HG03521 (cell line): ENCODE results near the gene CPD.
"Not testable (repeated sequence)": the region's sequence is repeated elsewhere in the genome, so short reads cannot be mapped to it uniquely, and the experiment has no call there.

Experiments
- ATAC-seq: cut with Tn5 transposase; IDR thresholded peaks from one replicate; pipeline ENCODE4 v1.9.1; 2021; ENCODE audit warnings: mild to moderate bottlenecking, moderate library complexity; ENCODE audit not compliant: unreplicated experiment

CPD gene

DNA sequence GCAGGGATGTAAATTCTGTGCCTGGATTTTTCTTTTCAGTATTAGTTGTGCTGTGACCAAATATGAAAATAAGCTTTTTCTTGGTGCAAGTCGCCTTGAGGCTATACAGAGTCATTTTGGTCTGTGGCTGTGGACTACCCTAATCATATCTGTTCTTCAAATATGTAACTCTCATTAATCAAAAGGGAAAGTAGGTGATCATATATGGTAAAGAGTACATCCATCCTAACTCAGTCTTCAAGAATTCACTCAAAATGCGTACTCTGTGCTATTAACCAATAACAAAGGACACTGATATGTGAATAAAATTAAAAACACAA, 2.6 kb downstream of the CPD start:
- ATAC-seq = no peak

DNA sequence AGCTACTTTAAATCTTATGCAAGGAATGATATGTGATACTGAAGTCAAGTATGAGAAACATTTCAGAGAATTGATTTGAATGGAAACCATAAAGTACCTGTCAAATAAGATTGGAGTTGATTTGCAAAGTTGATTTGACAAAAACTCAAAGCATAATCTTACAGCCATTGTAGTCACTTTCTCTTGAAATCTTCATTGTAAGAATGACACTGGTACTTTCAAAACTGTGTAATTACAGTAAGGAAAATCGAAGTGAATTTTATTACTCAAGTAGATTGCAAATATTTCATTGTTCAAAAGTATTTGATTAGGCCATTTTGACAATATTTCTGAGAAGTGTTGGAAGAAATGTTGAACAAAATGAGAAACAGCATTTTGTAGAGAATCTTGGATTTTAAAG, 3.6 kb downstream of the CPD start:
- ATAC-seq = no peak

DNA sequence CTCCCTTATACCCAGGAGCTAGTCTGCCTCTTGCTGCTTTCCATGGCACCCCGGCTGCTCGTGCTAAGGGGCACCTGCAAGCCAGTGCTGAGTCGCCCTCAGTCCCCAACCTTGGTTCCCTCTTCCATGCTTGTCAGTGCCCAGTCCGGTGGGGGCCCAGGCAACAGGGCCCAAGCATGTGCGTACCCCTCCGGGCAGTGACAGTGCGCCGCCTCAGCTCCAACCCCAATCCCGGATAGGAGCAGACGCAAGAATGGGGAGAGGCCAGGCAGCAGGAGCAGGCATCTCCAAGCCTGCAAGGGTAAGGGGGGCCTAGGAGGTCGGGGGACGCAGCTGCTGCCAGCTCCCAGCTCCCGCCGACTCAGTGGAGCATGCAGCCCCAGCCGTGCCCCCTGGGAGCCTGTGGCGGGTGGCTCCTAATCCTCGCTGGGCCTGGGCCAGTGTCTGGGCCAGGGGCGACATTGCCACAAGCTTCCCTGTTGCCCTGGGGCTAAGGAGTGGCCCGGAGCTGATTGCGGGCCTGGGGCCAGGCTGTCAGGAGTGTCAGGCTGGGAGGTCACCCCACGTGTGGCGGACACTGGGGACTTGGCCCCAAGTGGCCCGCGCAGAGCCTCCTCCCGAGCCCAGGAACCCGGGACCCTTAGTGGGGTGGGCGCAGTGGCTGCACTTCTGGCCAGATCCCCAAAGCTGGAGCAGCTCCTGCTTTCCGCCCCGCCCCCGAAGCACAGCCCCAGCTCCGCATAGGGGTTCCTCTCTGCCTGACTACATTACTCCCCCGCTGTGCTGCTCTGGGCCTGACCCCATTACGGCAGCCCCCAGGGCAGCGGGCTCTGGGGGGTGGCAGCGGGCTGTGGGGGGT, 9.8 kb downstream of the CPD start:
- ATAC-seq = no peak

DNA sequence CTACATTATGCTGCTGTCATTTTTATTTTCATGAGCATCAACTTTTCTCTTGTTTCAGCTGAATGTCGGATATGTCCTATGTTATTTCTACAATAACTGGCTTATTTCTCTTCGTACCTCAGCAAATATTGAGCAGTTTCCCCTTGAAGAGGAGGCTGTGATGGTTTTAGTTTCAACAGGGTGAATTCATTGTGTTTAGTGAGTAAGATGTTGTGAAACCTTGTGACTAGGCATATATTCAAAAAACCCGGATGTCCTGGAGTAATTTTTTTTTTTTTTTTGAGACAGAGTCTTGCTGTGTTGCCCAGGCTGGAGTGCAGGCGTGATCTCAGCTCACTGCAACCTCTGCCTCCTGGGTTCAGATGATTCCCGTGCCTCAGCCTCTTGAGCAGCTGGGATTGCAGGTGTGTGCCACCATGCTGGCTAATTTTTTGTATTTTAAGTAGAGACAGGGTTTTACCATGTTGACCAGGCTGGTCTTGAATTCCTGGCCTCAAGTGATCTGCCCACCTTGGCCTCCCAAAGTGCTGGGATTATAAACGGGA, 11.1 kb downstream of the CPD start:
- no peak for ATAC-seq

DNA sequence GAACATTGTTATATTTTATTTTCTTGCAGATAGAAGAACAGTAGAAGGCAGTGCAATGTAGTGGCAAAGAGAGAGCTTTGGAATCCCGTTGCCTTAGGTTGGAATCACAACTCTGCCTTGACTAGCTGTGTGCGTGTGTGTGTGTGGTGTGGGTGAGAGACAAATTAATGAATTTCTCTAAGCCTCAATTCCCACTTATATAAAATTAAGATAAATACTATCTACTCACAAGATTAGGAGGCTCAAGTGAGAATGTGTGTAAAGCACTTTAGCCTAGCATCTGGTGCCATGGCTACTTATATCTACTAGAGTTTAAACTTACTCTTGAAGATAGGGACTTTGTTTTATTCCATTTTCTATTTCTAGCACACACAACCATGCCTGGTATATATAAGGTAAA, 12.8 kb downstream of the CPD start:
- ATAC-seq = no peak

DNA sequence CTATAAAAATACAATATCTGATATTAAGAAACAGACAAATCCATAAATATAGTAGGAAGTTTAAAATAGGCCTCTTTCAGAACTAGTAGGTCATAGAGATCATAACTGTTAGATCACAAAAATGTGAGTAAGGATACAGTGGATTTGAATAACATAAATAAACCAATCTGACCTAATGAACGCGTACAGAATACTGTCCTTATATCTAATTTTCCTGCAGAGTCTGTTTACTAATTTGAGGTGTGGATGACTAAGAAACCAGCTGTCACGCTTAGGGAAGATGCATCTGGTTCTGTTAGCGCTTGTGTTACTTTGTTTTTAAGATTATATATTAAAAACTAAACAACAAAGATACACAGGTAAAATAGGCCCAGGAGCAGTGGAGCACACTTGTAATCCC, 14.8 kb downstream of the CPD start:
- ATAC-seq = no peak

DNA sequence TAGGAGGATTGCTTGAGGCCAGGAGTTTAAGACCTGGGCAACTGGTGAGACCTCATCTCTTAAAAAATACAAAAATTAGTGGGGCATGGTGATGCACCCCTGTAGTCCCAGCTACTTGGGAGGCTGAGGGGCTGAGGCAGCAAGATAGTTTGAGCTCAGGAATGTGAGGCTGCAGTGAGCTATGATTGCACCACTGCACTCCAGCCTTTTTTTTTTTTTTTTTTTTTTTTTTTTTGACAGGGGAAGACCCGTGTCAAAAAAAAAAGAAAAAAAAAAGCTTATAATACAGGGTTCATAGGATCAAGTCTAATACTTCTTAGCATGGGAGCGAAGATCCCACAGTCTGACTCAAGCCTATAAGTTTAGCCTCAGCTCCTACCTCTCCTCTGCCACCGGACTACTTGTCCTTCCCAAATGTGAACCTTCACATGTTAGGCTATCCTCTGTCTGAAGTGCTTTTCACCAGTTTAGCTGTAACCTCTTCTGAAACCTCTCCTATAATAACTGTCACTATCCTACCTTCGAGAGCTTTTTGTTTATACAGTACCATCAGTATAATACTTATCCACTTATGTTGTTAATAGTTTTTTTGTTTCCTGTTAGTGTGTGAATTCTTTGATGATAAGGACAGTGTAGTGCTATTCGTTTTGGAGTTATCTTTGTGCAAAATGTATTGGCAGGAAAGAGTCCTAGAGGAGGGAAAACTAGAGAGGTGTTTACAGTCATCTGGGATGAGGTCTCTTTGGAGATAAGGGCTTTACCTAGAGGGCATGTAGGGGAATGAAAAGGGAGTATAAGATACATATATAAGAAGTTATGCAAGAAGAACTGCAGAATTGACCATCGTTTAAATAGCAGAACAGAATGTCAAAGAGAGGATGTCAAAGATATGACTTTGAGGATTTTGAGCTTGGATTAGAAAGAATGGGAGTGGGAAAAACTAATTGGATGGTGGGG, 15.5 kb downstream of the CPD start:
- no peak for ATAC-seq

DNA sequence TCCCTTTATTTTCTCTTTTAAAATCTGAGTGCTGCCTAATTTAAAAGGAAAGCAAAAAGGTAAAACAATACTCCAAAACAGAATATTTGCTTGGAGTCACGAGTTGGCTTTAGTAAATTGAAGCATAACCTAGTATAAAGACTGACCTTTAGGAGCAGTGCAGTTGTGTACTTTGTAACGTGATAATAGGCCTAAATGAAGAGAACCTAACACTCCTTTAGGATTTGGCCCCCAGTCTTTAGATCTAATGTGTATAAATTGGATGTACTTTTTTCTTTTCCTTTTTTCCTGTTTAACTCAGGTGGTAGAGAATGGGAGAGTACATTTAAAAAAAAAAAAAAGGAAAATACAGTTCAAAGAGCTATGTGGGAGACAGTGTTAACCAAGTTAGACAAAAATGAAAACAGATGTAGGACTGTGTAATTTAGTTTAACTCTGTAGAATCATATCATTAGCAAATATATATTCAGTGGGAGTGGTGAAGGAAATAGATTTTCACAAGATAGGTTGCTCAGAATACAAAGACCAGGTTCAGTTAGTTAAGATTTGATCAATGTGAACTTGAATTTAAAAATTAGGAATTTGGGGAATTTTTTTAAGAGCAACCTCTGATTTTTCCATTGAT, 16.8 kb downstream of the CPD start:
- ATAC-seq = no peak

DNA sequence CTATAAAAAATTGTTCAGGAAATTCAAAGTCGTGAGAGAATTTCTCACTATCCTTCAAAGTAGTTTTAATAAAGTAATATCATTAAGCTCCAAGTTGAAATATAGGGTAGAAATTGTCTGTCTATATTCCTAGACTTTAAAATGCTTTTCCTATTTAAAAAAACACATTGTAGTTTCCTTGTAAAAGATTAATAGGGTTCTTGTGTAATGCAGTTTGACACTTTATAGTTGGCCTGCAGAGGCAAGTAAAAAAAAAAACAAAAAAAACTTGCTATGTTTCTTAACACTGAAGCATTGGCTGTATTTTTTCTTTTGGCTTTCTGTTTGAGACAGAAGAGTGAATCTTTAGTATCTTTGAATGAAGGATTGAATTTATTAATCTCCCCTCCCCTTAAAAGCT, 17.4 kb downstream of the CPD start:
- ATAC-seq = no peak

DNA sequence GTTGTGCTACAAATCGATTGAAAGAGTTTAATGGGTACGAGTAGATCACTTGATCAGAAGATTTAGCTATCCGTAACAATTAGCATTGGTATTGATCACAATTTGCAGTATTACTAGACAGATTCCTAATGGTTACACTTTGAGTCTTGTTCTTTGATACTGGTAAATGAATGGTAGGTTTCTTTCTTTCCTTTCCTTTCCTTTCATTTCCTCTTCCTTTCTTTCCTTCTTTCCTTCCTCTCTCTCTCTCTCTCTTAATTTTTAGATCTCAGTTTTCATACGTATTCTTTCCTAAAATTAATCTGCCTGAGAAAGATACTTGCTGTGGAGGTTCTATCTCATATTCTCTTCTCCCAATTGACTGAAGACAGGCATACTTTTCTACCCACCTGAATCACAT, 17.9 kb downstream of the CPD start:
- ATAC-seq = no peak

DNA sequence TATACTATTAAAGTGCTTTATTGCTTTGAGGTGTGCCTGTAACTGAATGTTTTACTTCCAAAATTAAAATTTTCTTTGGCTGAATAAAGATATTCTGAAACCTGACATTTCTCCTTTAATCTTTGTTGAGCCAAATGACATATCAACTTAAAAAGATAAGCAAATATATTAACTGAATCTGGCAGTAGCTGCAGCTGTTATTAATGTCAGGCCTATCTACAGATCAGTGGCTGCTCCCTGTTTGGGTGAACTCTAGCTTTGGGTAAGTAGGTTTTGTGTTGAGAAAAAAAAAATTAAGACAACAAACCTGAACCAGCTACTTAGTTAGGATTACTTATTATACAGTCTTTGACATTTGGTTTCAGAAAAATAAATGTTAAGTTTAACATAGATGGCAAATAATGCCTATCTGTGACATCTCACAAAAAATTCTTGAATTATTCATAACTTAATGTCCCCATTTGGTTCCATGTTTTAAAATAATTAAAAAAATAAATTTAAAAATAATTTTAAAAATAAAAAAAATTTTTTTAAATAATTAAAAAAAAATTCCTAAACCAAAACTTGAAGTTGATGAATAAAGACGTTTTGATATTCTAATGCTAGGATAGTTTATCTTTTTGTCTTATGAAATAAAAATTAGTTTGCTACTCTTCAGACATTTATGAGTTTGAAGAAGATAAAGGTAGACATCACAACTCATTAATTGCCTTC, 19.8 kb downstream of the CPD start:
- no peak for ATAC-seq

DNA sequence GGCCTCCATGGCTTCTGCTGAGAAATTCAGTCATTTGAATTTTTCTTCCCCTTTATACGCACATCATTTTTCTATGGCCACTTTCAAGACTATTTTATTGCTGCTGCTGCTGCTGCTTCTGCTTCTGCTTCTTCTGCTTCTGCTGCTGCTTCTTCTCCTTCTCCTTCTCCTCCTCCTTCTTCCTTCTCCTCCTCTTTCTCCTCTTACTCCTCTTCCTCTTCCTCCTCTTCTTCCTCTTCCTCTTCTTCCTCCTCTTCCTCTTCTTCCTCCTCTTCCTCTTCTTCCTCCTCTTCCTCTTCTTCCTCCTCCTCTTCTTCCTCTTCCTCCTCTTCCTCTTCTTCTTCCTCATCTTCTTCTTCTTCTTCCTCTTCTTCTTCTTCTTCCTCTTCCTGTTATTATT, 22.4 kb downstream of the CPD start:
- no peak for ATAC-seq

DNA sequence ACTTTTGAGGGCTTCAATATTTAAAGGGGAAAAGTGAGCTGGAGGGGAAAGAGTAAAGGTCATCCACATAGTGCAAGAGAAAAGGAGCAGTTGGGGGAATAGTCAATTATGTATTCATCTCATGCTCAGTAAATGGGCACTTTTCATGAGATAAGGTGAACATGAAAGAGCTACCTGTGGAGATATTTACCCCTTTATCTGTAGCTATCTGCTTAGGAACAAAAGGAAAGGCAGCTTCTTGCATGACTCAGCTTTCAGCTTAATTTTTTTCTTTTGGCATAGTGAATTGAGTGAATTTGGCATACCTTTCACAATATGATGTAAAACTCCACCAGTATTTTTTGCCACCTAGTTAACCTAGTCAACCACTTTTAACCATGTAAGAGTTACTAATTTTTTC, 26.4 kb downstream of the CPD start:
- no peak for ATAC-seq

DNA sequence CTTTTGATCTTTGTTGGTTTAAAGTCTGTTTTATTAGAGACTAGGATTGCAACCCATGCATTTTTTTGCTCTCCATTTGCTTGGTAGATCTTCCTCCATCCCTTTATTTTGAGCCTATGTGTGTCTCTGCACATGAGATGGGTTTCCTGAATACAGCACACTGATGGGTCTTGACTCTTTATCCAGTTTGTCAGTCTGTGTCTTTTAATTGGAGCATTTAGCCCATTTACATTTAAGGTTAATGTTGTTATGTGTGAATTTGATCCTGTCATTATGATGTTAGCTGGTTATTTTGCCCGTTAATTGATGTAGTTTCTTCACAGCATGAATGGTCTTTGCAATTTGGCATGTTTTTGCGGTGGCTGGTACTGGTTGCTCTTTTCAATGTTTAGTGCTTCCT, 31.9 kb downstream of the CPD start:
- ATAC-seq = not testable (repeated sequence)

DNA sequence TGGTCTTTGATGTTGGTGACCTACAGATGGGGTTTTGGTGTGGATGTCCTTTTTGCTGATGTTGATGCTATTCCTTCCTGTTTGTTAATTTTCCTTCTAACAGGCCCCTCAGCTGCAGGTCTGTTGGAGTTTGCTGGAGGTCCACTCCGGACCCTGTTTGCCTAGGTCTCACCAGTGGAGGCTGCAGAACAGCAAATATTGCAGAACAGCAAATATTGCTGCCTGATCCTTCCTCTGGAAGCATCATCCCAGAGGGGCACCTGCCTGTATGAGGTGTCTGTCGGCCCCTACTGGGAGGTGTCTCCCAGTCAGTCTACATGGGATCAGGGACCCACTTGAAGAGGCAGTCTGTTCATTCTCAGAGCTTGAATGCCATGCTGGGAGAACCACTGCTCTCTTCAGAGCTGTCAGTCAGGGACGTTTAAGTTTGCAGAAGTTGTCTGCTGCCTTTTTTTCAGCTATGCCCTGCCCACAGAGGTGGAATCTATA, 33.3 kb downstream of the CPD start:
- ATAC-seq = not testable (repeated sequence)

DNA sequence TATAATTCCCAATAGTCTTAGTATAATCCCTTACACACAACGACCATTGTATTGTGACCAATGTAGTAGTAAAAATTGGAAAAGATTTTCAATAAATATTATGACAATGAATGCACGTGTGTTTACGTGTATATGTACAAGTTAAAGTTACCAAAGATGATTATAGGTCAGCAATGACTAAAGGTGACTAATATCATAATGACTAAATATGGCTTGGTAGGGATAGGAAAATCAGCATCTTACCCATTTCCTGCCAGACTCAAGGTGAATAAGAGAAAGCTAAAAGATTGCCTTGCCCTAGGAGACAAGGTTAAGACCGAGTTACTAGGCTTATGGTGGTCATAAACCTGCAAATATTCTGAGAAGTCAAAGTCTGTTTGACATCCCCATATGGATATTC, 34.4 kb downstream of the CPD start:
- no peak for ATAC-seq

DNA sequence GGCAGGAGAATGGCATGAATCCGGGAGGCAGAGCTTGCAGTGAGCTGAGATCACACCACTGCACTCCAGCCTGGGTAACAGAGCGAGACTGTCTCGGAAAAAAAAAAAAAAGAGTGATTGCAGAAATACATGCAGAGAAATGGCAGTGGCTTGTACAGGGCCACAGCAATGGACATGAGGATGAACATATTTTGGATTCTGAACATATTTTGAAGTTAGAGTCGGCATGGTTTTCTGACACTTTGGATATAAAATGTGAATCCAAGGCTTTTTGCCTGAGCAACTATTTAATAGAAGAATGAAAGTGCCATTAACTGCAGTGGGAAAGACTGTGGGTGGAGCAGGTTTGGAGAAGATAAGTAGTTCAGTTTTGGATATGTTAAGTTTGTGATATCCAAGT, 35.8 kb downstream of the CPD start:
- no peak for ATAC-seq

DNA sequence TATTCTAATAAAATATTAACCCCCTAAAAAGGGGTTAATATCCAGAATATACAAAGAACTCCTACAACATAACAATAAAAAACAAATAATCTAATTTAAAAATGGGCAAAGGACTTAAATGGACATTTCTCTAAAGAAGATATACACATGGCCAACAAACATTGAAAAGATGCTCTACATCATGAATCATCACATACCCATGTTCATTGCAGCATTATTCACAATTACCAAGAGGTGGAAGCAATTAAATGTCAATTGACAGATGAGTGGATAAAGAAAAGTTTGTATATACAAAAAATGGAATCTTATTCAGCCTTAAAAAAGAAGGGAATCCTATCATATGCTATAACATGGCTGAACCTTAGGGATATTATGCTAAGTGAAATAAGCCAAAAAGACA, 36.8 kb downstream of the CPD start:
- ATAC-seq = no peak

DNA sequence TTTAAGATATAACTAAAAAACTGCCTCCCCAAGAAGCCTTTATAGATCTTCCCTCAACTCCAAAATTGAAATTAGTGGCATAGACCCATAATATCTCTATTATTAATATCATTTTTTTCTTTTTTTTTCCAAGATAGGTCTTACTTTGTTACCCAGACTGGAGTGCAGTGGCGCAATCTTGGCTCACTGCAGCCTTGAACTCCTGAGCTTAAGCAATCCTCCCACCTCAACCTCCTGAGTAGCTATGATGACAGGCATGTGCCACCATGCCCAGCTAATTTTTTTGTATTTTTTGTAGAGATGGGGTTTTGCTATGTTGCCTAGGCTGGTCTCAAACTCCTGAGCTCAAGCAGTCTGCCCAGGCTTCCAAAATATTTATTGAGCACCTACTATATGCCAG, 39.3 kb downstream of the CPD start:
- ATAC-seq = not testable (repeated sequence)

DNA sequence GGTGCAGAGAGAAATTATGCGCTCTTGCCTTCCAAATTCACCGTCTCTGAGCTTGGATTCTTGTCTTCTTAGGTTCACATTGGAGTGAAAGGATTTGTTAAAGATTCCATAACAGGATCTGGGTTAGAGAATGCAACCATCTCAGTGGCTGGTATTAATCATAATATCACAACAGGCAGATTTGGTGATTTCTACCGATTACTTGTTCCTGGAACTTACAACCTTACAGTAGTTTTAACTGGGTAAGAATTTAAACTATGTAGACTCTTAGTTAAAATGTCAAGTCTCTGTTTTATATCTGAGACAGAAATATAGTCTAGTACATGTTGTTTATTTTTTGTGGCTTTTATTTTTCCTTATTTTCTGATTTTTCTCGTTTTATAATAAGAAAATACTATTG, 42.9 kb downstream of the CPD start:
- no peak for ATAC-seq

DNA sequence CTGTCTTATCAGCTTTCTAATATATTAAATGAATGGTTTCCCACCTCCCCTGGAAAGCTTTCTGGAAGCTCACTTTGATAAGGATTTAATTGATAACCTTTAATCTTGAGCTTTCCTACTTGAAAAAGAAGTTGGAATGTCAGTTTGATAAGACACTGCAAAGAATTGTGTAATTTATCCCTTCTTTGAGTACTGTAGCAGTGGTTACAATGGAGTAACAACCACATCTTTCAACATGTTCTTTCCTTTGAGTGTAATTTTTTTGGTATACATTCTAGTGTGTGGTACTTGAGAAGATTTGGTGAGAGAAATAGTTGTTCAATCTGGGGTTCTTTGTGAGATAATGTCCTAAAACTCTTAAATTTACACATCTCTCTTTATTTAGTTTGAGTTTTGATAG, 43.4 kb downstream of the CPD start:
- no peak for ATAC-seq
